NT2/D1 (cell line): Measurements from ENCODE around the gene USP6NL.

Source experiments
- SUZ12 ChIP-seq: IDR thresholded peaks from 2 replicates; pipeline ENCODE4 v1.6.1; 2011; ENCODE audit not compliant: insufficient read length, insufficient read depth; ENCODE audit errors: extremely low read depth
- YY1 ChIP-seq: IDR thresholded peaks from 2 replicates; pipeline ENCODE4 v1.6.1; 2011; ENCODE audit not compliant: insufficient read length, insufficient read depth
- ZNF274 ChIP-seq: IDR thresholded peaks from 2 replicates; pipeline ENCODE4 v1.6.1; 2011; ENCODE audit warnings: mild to moderate bottlenecking, low read depth, low read length

GRCh38 chr10:11525503-11525902 is 85.9 kb downstream of the USP6NL start:
- TF ChIP-seq SUZ12 (no peak), YY1 (no peak), ZNF274 (no peak)
